Stimulated activated naive CD4-positive, alpha-beta T cell (primary cell): Measurements from ENCODE around the gene PRG3.
"Not testable (repeated sequence)": the region's sequence is repeated elsewhere in the genome, so short reads cannot be mapped to it uniquely, and the experiment has no call there.

Source experiments
- DNase-seq, 6 experiments: peaks; one replicate each; lab custom pipeline; 2025; lab: John Stamatoyannopoulos, UW

Gene PRG3

DNA sequence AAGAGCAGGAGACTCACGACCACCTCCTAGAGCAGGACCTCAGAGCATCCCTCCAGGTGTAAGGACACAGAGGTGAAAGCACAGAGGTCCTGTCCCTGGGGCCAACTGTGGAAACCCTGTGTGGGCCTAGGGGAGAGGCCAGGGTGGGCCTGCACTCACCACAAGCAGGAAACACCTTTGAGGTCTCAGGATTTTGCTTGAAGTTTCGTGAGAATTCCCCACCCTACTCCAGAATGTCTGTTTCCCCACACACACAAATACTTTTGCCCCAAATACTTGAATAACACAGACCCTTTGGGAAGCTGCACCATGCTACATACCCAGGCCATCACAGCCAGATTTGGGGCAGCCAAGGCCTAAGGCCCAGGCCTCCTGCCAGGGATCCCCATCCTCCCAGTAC lies 27.8 kb upstream of the PRG3 start:
- DNase-seq, result no peak

GRCh38 chr11:57407941-57408475 lies 27.1 kb upstream of the PRG3 start:
- DNase-seq, result no peak

GRCh38 chr11:57407010-57407920 lies 26.3 kb upstream of the PRG3 start:
- DNase-seq, result no peak

- DNase-seq, result no peak
These were observed 25.5 kb upstream of the PRG3 start for GRCh38 chr11:57406337-57406904.

- DNase-seq, result no peak
These were observed 24.4 kb upstream of the PRG3 start for GRCh38 chr11:57405271-57405860.

- DNase-seq, result no peak
These were observed 22.8 kb upstream of the PRG3 start for GRCh38 chr11:57403802-57404147.

- not testable (repeated sequence) for DNase-seq
These were observed 22.3 kb upstream of the PRG3 start for GRCh38 chr11:57403003-57403801.

DNA sequence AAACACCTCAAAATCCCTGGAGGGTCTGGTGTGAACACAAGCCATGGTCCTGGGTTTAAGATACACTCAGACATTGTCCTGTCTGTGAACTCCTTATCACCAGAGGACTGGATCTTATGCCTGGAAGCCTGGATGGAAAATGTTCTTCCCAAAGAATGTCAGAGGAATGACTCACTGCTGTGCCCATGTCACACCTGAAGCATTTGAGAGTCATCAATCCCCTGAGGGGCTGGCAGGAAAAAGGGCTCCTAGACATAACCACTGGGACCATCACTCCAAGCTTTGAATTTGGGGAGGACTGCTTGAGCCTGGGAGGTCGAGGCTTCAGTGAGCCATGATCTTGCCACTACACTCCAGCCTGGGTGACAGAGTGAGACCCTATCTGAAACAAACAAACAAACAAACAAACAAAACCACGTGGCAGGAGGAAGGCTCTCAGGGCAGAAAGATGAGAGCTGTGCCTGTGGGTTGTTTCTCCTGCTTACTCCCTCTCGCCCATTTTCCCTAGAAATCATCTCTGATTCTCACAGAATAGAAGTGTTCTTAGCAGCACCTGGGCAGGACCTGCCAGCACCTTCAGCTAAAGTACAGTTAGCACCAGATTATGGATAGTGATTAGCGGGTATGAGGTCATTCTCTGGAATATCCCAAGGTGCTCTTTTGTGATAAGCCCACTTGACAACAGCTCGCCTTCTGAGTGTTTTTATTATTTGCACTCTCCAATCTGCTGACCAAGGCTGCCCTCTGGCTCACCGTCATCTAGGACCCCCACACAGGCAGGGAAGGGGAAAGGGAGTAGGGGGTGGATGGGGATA lies 21.4 kb upstream of the PRG3 start:
- DNase-seq, result no peak

GRCh38 chr11:57399972-57400578 lies 19.1 kb upstream of the PRG3 start:
- no peak for DNase-seq

GRCh38 chr11:57399221-57399620 lies 18.3 kb upstream of the PRG3 start:
- DNase-seq, result no peak

GRCh38 chr11:57397394-57397990 lies 16.5 kb upstream of the PRG3 start:
- no peak for DNase-seq

GRCh38 chr11:57396744-57397143 lies 15.8 kb upstream of the PRG3 start:
- DNase-seq, result no peak

DNA sequence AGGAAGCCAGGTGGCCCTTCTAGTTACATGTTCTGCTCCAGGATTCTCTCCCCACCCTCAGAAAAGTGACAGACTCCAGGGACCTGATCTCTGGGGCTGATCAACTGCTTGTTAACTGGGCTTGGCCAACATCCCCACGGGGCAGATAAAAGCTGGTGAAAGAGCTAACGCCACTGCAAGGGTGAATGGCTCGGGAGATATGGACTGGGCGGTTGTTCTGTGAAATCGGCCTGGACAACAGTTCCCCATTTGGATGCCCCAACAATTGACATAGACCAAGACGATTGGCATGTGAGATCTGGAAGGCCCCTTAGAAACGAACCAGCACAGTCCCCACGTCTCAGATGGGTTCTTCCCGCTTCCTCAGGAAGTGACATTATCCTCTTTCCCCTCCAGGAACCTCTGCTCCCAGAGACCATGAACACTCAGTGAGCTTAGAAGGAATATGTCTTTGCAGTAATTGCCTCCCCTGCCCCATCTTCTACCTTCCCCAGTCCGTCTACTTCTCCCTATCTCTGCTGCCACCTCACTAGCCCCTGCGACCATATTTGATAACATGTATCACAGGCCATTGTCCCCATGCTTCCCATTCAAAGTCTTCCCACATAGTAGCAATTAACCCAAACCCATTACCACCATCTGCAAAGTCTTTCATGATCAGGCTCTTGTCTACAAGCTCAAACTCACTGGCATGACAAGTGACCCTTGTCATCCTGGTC lies 15.1 kb upstream of the PRG3 start:
- DNase-seq, result no peak

DNA sequence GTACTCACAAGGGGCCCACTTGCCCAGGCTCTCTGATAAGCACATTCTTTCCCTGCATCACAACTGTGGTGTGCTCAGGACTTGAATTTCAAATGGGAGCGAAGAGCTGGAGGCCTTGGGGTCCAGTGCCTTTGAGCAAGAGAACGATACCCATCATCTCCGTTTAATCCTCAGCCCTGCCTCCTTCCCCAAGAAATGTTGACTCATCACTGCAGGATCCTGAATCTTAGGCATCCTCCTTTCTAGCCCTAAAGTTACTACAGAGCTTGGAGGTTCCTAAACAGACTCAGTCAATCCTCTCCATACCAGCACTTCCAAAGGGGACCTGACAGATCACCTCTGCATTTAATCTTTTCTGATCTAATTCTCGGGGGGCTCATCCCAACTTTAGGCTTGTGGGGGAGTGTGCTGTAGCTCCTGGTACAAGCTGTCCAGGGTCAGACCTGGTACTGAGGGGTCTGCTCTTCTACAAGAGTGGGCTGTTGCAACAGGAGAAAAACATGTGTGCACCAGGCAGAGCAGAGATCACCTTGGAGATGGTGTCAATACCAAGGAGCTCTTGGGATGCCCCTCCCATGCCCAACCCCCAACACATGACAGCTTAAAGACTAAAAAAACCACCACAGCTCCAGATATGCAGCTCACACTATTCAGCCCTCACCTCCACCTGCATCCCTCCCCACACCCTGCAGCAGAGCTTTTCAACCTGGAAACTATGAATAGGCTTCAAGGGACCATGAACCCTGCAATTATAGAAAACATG lies 13.4 kb upstream of the PRG3 start:
- no peak for DNase-seq

GRCh38 chr11:57392763-57393105 lies 11.8 kb upstream of the PRG3 start:
- no peak for DNase-seq

DNA sequence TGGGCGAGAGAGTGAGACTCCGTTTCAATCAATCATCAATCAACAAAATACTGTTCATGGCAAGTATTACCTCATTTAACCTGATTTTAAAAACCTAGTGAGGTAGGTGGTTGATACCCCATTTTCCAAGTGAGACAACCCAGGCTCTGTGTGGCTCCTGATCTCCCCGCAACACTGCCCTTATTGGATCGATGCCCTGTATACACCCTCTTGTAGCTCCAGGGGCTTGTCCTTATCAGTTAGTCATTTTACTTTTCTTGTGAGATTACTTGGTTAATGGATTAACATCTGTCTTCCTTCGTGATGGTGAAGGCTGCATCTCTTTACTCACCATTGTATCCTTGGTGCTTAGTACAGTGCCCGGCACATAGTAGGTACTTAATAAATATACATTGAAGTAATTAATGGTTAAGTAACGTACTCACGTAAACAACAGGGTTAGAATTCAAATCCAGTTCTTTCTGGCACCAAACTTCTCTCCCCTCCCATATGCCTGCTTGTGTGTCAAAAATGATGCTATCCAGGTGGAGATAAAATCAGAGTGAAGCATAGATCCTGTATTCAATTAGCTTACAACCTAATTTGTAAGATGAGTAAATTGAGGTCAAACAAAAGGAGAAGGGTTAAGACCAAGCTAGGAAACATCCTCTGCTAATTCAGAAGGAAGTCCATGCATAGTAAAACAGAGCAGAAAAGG lies 11.3 kb upstream of the PRG3 start:
- no peak for DNase-seq

GRCh38 chr11:57391539-57391938 lies 10.6 kb upstream of the PRG3 start:
- DNase-seq, result no peak

GRCh38 chr11:57391111-57391510 lies 10.2 kb upstream of the PRG3 start:
- DNase-seq, result no peak

- no peak for DNase-seq
These were observed 9.6 kb upstream of the PRG3 start, which contains the start of gene PRG2 for GRCh38 chr11:57390535-57390934. PRG2 (minus strand) TSS chr11:57390650; CDS start chr11:57389944, 706 bp downstream.
